NCI-H2107 treated with DMSO at 0.1 percent for 48 hours (cell line): ENCODE measurements around the gene LGALSL.

Experiments
- DNase-seq: peaks from one replicate; lab custom pipeline; 2025; ENCODE audit not compliant: unreplicated experiment; lab: John Stamatoyannopoulos, UW

Gene LGALSL

DNA sequence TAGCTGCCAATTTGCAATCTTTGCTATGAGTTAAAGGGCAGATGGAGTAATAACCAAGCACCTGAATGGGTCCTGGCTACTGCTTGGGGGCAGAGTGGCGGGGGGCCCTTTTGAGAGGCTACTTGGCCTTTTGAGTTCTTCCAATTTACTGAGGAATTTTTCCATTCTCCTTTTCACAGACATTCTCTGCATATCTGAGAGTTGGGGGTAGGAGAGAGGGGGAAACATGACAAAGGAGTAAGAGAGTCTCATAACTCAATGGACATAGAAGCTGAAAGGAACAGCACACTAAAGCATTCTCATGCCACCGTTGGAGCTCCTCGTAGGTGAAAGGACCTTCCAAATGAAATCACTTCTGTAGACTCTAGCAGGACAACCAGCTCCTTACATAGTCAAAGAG is 16.1 kb downstream of the LGALSL start:
- no peak for DNase-seq

DNA sequence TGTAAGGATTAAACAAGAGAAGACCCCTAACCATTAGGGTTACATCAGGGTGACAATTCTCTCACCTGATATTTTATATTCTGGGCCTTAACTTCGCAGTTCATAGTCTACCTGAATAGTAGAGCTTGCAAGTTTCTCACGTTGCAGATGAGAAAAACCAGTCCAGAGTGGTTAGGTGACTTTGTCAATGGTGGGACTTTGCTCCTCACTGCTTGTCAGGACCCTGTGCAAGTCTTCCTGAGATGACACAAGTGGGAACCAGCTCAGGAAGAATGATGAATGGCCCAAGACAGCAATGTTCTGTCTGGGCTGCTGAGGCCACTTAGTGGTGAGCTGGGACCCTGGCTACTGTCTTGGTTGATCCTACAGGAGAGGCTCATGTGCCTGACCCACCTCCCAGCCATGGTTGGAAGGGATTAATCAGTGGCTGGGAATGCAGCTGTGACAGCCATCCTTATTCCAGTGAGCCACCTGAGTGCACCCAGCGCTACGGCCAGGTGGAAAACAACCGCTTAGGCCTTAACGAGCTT is 16.9 kb downstream of the LGALSL start:
- DNase-seq: no peak

DNA sequence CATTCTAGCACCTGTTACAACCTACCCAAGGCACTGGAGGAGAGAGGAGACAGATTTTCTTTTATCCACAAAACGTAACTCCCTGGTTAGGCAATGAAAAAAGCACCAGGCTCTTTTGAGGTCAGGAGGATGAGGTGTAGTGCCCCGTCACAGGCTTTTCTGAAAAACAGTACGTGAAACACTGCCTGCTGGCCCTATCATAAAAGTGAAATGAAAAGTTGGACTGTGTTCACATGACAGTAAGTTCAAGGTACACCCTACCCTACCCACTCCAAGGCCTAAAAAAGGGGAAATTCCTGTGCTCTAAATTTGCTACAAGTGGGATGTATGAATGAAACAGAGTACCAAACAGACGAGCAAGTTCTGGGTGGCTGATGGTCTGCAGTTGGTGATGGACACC is 17.6 kb downstream of the LGALSL start:
- DNase-seq: no peak

DNA sequence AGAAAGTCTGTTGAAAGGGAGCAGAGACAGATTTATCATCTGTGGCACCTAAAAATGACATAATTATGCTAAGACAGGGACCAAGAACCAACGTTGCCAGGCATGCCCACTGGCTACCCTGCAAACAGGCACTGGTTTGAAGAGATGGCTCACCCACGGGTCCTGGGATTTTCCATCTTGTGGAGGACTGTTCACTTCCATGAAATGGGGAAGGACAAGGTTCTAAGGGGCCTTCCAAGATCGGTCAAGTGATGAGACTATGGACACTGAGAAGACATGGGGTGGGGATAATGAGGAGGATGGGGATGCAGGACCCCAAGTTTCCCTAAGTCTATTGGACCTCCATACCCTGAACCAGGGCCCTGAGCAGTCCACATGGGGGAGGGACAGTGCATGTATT is 18.9 kb downstream of the LGALSL start:
- DNase-seq: no peak

DNA sequence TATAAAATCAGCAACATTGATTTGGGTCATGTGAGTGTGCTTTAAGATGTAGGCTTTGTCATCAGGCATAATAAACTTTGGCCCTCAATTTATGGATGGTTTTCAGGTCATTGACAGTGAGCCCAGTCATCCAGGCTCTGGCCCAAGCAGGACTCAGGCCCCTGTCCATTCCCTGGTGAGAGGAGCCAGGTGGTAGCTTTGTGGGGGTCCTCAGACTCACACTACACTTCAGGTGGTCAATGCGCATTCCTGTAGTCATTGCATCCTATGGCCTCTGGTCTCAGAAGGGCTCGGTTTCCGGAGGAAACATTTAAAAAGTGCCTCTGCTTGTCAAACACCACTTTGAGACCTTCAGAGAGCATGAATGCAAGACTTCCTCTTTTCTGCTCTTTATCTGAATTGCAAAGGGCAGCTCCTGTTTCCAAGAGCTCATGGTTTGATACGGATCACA is 20.2 kb downstream of the LGALSL start:
- no peak for DNase-seq

DNA sequence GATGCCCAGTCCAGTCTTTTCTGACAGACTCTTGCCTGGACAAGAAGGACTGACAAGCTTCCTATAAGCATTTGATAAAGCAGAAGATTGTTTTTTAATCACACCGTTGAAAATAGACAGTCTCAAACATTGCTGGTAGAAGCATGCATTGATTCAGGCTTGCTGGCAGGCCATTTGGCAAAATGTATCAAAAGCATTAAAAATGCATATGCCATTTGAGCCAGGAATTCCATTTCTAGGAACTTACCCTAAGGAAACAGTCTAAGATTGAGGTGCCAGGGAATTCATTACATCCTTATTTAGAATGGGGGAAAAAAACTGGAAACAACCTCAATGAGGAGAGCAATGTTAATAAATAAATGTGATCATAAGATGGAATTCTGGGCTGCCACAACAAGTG is 20.7 kb downstream of the LGALSL start:
- DNase-seq: no peak

DNA sequence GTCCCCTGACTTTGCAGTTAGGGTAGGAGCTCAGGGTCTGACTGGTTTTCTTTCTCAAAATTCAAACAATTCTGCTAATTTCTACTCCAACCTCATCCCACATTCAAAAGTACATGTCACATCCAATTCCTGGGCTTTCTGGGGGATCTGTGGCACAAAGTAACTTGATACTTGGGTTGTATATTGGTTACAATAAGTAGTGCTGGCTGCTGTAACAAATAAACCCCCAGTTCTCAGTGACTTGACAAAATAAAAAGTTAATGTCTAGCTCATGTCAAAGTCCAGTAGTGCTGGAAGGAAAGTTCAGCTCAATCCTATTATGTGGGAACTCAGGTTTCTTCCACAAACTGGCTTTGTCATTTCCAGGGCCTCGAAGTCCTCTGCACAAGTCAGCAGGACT is 23.1 kb downstream of the LGALSL start:
- DNase-seq: no peak

DNA sequence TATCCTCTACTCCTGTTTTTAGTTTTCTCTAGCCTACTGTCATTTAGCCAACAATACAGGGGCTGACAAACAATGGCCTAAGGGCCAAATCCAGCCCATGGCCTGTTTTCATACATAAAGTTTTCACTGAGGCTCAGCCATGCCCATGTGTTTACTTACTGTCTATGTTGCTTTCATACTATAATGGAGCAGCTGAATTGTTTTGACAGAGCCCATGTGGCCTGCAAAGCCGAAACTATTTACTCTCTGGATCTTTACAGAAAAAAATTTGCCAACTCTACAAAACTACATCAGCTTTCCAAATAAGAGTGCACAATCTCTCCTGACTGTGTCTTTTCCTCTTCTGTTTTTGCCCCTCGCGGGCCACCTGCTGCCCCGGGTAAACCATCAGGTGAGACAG is 24.0 kb downstream of the LGALSL start:
- no peak for DNase-seq

DNA sequence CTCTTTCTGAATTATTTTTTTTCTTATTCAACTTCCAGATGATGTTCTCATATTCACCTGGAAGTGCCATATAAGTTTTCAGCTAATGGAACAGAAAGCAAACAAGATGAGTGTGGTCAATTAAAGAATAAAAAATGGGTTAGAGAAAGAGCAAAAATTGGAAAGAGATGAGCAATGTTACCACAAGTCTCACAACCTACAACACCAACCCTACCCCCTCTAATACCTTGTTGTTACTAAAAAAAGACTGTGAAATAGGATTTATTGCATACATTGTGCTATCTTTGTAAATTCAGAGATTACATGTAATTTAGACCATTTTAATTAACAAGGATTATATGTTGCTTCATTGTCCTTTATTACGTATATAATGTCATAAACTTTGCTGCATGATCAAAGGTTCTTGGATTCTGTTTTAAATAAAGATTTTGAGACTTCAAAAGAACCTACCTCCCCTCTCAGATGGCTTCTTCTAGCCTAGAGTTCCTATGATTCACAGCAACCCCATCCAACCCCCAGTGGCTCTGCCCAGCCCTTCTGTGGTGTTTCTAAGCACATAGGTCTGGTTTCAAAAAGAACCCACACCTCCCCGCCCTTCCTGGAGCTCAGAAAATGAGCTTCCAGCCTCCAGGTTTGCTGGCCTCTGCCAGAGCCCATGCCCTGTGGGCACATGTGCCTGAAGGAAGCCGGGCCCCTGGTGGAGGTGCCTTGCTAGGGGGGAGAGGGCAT is 24.7 kb downstream of the LGALSL start:
- DNase-seq: no peak

DNA sequence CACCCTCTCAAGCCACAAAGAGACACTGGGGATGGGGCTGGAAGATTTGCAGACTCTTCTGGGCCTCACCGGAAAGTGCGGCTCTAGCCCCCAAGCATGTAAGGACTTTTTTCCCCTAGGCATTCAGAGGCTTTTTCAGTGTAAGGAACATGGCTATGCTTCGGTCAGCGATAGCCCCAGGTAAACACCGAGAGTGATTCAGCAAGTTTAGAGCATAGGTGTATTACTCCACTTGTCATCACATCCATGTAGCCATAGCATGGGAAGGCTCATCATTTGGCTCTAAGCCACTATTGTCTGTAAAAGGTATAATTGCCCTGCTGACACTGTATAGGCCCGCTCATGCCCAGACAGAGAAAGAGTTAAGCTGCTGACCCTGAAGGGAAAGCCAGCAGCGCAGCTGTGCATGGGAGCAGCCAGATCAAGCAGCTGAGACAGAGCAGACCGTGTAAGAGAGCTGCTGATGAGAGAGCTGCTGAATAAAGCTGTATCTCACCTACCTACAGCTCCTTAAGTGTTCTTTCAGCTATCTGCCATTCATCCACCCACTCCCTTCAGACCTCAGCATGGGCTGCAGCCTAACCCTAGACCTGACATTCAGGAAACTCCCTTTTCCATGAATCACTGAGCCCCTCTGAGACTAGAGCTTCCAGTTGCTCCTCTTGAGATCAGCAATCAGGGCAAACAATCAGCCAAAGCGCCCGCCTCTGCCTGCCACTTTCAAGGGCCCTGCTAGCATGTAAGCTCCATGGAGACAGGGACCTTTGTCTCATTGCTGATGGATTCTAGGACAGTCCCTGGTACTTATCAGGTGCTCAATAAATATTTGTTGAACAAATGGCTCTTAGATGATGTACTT is 25.5 kb downstream of the LGALSL start:
- no peak for DNase-seq

DNA sequence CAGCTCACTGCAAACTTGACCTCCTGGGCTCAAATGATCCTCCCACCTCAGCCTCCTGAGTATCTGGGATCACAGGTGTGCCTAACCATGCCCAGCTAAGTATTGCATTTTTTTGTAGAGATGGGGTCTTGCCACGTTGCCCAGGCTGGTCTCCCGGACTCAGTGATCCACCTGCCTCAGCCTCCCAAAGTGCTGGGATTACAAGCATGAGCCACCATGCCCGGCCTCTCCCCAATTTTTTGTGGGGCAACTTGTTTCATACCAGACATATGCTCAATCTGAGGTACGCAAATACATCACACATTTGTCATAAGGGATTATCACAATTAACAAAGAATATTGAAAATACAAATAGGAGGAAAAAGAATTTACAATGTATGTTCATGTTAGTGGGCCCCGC is 27.7 kb downstream of the LGALSL start:
- no peak for DNase-seq

DNA sequence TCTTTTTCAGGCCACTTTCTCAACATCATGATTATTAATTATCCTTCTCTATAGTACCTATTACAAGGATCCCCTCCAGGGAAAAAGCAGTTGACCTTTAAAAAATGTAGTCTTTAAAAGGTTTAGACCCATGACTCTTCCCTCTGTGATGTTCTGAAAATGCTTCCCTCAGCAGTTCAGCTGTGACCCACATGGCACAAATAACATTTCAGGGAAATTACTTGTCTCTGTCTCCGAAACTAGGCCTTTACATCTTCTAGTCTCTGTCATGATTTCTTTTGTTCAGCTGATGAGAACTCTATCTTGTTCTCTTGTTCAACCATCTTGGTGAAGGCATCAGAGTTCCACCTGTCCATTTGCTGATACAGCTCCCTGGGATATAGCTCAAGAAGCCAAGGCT is 28.3 kb downstream of the LGALSL start:
- DNase-seq: no peak

DNA sequence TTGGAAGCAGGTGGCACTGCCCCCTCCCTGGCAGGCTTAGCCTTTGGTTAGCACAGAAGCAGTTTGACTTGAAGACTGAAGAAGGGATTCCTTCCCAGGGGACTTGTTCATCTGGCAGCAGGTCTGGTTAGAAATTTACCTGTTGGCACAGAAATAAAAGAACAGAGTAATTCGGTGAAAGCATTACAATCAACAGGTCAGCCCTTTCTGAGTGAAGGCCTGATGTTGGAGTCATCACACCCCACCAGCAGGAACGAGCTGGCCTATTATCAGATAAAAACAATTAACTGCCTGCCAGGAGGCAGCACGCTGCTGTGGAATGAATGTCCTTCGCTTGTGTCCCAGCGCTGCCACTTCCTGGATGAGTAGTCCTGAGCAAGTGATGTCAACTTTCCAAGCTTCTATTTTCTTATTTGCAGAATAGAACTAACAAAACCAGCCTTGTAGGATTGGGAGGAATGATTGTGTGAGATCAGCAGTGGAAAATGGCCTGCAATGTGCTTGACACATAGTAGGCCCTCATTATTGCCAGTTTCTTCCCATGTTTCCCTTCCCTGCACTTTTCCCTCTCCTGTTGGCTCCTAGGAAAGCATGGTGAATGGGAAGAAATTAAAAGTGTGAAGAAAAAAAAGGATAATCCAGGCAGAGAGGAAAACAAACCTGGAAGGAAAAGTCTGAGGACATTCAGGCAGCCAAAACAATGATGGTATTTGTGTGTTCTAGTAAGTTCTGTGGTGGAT is 29.0 kb downstream of the LGALSL start:
- DNase-seq: no peak

DNA sequence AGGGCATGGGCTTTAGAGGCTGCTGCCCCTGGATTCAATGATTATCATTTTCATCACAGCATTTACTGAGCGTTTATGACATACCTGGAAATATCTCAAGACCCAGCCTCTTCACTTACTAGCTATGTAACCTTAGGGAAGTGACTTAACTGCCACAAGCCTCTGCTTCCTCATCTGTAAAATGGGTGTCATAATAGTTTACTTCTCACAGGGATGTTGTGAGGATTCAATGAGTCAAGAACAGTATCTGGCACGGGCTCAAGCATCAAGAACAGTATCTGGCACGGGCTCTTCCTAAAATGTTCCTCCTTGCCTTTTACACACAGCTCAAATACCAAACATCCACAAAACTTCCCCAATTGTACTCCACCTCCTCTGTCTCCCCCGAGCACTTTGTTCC is 31.4 kb downstream of the LGALSL start:
- DNase-seq: no peak

DNA sequence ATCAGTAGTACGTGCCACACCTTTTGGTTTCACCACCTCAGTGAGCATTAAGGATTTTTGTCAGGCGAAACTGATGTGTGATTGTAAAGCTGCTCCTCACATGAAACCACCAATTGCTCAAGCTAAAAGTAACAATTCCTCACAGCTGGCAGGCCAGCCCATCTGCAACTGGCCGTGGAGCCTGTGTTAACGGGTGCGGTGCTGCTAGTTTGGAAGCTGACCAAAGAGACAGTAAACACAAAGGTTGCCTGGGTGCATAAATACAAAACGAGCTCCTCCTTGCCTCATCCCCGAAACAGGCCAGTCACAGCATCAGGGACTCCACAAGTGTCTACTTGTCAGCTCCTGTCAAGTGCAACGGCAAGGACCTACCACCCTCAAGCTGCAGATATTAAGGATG is 32.0 kb downstream of the LGALSL start:
- DNase-seq: peak; percentile 46

DNA sequence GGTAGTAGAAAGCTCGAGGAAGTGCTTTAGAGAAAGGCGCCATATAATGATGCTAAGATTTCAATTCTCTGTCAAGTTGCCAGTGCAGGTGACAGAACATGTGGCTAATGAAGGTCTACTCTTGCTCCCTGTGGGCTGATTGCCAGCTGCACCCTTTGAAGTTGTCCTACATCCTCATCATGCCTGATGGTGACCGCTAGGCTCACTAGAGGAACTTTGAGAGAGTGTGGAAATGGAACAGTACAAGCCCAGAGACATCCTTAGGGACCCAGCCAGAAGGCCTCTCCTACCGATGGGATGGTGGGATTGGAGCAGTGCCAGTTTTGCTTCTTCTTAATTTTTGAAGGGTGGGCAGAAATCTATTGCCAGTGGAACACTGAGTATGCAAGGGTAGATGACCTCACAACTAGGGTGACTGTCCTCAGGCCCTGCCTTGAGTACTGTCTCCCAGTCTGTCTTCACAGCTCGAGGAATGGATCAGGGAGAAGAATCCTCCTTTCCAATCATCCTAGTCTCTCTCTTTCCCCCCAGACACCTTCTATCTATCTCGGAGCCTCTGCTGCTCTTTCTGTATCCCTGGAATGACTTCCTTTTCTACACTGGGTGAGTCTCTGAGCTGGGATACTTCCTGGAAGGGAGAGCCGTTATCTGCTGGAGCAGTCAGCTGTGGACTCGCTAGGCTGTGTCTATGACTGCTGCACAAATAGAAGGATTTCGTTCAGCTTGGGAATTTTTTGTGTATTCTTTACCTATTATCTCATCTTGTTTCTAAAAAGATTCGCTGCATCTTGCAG is 33.5 kb downstream of the LGALSL start:
- no peak for DNase-seq

DNA sequence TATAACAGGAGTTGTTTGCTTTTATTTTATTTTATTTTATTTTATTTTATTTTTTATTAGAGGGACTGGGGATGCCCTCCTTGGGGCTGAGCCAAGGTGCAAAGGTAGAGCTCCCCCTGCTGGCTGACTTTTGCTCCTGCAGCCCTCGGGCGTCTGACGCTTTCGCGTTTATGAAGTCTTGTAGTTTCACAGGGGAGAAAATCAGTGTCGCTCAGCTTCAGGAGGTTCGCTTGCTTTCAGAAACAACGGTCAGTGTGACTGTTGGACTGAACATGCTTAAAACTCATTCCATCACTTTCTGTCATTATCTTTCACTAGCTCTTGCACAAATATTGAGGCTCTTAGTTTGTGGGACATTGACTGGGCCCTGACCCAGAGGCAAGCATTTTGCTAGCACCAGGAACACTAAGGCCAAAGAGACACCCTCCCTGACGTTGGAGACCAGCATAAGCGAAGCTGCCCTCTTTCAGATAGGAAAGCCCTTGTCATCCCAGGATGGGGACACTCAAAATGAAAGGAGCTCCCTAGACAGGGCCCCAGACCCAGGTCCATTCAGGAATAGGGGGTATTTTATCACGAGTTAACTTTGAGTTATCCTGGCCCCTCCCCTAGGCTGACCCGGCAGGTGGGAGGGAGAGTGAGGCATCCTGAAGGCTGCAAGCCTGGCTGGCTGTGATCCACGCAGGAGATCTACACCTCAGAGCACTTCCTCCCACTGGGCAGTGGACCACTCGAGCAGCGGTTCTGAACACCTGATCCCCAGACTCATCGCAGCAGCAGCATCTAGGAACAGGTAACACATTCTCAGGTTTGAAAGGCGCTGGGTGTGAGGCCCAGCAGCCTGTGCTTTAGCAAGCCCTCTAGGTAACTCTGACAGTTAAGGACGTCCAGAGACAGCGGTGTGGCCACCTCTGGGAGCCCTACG is 34.4 kb downstream of the LGALSL start:
- peak; percentile 15 for DNase-seq

DNA sequence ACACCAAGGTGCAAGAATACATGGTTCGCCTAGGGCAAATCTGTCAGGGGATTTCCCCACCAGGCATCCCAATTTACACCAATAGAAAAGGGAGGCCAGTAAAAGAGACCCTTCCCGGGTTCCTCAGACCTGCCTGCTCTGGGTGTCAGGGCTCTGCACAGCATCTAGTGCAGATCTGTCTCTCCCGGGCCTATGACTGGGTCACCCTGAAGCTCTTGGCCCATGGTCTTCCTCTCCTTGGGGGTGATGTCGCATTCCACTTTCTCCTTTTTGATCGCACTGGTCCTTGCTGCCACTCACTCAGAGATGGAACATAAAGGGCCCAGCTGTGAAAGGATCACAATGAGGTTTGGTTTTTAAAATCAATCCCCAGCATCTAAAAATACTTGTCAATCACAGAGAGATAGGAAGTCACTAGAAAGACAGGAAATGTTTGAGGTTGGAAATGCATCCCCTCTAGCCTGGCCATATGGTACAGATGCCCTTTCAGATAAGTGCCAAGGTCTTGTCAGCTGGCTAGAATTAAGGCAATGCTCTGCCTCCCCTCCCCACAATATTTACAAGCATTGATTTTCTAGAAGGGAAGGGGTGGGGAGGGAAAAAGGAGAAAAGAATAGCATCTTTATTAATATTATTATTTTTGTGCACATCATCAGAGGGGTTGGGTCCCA is 35.3 kb downstream of the LGALSL start:
- DNase-seq: no peak

DNA sequence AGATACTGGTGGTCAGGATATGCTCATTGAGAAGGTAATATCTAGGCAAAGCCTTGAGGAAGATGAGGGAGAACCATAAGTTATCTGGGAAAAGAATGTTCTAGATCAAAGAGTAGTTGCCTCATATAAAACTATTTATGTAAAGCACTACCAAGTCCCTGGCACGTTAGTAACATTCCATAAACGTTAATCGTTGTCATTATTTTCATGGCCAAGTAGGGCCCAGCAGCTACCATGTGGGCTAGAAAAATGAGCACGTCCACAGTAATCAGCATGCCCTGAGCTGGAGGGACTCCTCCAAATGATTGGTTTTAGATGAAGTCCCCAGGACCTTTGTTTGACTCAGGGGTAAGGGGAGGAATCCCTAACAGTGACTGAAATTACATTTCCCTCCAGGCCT is 37.5 kb downstream of the LGALSL start:
- DNase-seq: no peak
